Lower leg skin (tissue), 4 donors: ENCODE measurements around the gene SPINK4. TPM values are rescaled to one million over a fixed set of nuclear protein-coding genes. Genes with fewer than 3 reads are reported as not detected.

Experiments used
- DNase-seq, 2 donors: peaks; one replicate each; pipeline ENCODE4 v3.0.0-alpha.2; 2019; ENCODE audit warnings: low spot score in 2 of 2
- H3K4me3 ChIP-seq: fragments of 200-600 bp; sonication (generic); 2 replicates; pipeline ENCODE4 v1.5.1; 2017; ENCODE audit warnings: mild to moderate bottlenecking, low read depth; ENCODE audit not compliant: poor library complexity, severe bottlenecking
- POLR2A ChIP-seq, 2 donors: fragments of 450-650 bp; IDR thresholded peaks; one replicate each; pipeline ENCODE4 v1.6.1; 2016 to 2017; ENCODE audit warnings: antibody characterized with exemption in 2 of 2, mild to moderate bottlenecking in 1 of 2, moderate library complexity in 1 of 2
- WGBS, 2 donors: methylation state at CpG; one replicate each; pipeline ENCODE4 v1.1.5; 2018; 5-methylcytosine and 5-hydroxymethylcytosine counted together
- intact Hi-C: fragments of 100-400 bp; cut with DNase I; formaldehyde crosslinking; loops from one replicate; pipeline ENCODE4 v1.15.0; 2023; ENCODE audit warnings: low total_unique reads
- total RNA-seq, 4 donors: library from RNA; depleted of rRNA; stranded (reverse); fragments of >200 nt; gene quantifications; one replicate each; pipeline ENCODE4 v1.1.0, GENCODE V29; 2016
- TF ChIP-seq, protein P1 (sequence below), 3 donors: fragments of 450-650 bp; IDR thresholded peaks; one replicate each; pipeline ENCODE4 v1.5.1; 2016; ENCODE audit warnings: antibody characterized with exemption in 3 of 3, mild to moderate bottlenecking in 3 of 3, moderate library complexity in 2 of 3

Gene SPINK4, protein sequence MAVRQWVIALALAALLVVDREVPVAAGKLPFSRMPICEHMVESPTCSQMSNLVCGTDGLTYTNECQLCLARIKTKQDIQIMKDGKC
- total RNA-seq: not detected

DNA sequence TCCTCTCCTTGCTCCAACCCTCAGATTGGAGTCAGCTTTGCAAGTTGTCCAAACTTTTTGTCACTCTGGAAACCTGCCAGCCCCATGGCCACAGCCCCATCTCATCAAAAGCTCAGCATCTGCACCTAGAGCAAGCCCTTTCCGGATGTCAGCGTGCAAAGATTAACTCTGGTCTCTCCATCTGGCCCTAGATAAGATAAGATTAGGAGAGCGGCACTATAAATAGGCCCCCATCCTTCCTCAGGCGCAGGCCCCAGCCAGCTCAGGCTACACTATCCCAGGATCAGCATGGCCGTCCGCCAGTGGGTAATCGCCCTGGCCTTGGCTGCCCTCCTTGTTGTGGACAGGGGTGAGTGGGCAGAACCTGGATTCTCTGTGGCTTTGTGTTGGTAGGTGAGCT is at the start of gene SPINK4:
Gene SPINK4, plus strand, starts transcription at position 247 of the 400 bp plus-strand sequence. Its CDS starts 42 bp downstream, at position 289.
- WGBS, 2 donors: 79 to 91% methylated on average over 7 of the region's 7 CpGs
- H3K4me3 ChIP-seq: no peak within 1 kb of the TSS
- intact Hi-C loops: no loop called here
- no peak for TF ChIP-seq POLR2A (IDR thresholded peaks at IDR 0.05)
- TF ChIP-seq, protein P1, sequence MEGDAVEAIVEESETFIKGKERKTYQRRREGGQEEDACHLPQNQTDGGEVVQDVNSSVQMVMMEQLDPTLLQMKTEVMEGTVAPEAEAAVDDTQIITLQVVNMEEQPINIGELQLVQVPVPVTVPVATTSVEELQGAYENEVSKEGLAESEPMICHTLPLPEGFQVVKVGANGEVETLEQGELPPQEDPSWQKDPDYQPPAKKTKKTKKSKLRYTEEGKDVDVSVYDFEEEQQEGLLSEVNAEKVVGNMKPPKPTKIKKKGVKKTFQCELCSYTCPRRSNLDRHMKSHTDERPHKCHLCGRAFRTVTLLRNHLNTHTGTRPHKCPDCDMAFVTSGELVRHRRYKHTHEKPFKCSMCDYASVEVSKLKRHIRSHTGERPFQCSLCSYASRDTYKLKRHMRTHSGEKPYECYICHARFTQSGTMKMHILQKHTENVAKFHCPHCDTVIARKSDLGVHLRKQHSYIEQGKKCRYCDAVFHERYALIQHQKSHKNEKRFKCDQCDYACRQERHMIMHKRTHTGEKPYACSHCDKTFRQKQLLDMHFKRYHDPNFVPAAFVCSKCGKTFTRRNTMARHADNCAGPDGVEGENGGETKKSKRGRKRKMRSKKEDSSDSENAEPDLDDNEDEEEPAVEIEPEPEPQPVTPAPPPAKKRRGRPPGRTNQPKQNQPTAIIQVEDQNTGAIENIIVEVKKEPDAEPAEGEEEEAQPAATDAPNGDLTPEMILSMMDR (IDR thresholded peaks at IDR 0.05): no peak
- peak in 1 of 2 donors; percentile 81 for DNase-seq

DNA sequence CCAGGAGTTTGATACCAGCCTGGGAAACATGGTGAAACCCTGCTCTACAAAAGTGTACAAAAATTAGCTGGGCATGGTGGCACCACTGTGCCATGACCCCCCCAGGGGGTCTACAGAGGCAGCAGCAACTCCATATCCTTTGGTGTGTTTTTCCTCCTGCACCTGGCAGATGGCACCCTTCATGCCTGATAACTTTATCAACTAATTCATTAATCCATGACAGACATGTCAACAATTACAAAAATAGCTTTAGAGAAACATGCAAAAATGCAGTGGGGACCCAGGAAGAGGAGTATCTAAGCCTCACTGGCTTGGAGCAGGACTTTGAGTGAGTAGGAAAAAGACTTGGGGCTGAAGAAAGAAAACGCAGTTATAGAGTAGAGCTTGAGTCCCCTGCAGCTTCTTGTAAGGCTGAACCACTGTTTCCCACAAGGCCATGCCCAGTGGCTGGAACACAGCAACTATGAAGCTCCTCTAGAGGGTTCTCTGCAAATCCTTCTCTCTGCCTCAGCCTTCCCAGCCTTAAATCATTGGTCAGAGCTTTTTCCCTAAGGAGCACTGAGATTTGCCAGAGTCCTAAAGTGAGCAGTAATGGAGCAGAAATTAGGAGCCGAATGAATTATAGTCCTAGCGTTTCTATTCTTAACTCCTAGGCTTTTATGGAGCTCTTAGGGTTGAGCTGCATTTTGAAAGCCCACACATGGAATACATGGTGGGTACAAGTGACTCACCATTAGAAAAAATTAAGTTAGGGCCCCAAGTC is 47.3 kb upstream of the SPINK4 start:
- no peak overlapping the region for H3K4me3 ChIP-seq
- 51 to 59% methylated on average over 3 of the region's 3 CpGs for WGBS, 2 donors
- TF ChIP-seq POLR2A (IDR thresholded peaks at IDR 0.05): no peak
- TF ChIP-seq, protein P1 (IDR thresholded peaks at IDR 0.05): no peak
- intact Hi-C loops: no loop called here
- DNase-seq: no peak

DNA sequence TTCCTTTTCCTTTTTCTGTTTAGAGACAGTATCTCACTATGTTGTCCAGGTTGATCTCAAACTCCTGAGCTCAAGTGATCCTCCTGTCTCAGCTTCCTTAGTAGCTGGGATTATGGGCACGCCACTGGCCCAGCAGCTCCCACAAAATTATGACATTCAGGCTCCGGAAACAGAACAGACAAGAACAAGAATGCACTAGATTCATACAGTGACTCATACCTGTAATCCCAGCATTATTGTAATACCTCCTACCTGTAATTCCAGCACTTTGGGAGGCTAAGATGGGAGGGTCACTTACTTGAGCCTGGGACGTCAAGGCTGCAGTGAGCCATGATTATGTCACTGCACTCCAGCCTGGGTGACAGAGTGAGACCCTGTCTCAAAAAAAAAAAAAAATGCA is 46.1 kb upstream of the SPINK4 start:
- TF ChIP-seq, protein P1 (IDR thresholded peaks at IDR 0.05): no peak
- no peak for TF ChIP-seq POLR2A (IDR thresholded peaks at IDR 0.05)
- no peak overlapping the region for H3K4me3 ChIP-seq
- DNase-seq: no peak
- intact Hi-C loops: no loop called here
- 64 to 68% methylated on average over 3 of the region's 3 CpGs for whole genome bisulfite sequencing, 2 donors

DNA sequence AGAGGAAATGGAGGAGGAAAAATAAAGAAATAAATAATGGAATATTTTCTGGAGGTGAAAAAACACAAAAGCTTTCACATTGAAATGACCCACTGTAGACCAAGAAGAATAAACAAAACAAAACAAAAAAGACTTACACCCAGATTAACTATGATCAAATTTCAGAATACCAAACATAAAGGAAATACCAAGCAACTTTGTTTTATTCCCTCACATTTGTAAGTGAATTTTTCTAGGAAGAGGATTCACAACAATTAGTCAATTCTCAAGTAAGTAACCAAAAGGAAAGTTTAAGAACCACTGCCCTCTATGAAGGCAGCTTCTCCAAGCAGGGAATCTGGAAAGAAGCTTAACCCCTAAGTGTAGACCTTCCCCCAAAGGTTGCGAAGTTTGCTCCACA is 43.2 kb upstream of the SPINK4 start:
- DNase-seq: no peak
- intact Hi-C loops: no loop called here
- WGBS, 2 donors: 88 to 92% methylated on average over 1 of the region's 1 CpG
- TF ChIP-seq POLR2A (IDR thresholded peaks at IDR 0.05): no peak
- TF ChIP-seq, protein P1 (IDR thresholded peaks at IDR 0.05): no peak
- no peak overlapping the region for H3K4me3 ChIP-seq

DNA sequence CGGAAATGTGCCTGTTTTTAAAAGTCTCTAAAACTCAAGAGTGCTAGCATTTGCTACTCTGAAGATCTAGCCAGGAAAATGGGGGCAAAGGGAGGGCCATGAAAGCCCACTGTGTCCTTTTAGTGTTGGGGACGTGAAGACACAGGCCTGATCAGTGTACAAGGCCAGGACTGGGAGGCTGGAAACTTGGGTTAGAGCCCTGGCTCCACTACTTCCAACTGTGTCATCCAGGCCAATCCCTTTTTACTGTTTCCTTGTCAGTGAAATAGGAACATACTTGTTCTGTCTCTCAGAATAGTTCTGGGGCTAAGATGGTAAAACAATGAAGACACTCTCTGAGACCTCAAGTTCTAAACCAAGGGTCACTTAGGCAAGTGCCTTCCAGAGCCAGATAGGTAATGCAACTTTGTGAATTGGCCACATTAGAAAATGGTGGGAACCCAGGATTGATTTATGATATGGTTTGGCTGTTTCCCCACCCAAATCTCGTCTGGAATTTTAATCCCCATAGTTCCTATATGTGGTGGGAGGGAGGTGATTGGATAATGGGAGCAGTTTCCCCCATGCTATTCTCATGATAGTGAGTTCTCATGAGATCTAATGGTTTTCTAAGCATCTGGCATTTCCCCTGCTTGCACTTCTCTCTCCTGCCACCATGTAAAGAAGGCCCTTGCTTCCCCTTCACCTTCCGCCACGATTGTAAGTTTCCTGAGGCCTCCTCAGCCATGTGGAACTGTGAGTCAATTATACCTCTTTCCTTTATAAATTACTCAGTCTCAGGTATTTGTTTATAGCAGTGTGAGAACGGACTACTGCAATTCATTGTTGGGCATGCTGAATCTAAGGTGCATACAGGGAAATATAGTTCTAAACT is 42.5 kb upstream of the SPINK4 start:
- intact Hi-C loops: no loop called here

More for the DNA sequence above, 42.5 kb upstream of the SPINK4 start:
- H3K4me3 ChIP-seq: no peak overlapping the region
- no peak for DNase-seq
- TF ChIP-seq, protein P1 (IDR thresholded peaks at IDR 0.05): no peak
- TF ChIP-seq POLR2A (IDR thresholded peaks at IDR 0.05): no peak
- 30 to 34% methylated on average over 6 of the region's 6 CpGs for WGBS, 2 donors
